ENCODE results near the gene ARNT2. TPM values are rescaled to one million over a fixed set of nuclear protein-coding genes. Genes with fewer than 3 reads are reported as not detected.

The ARNT2 gene
- total and polyA plus RNA-seq, 8 donors, result 0.58 to 27.4 (median 1.6) TPM

DNA sequence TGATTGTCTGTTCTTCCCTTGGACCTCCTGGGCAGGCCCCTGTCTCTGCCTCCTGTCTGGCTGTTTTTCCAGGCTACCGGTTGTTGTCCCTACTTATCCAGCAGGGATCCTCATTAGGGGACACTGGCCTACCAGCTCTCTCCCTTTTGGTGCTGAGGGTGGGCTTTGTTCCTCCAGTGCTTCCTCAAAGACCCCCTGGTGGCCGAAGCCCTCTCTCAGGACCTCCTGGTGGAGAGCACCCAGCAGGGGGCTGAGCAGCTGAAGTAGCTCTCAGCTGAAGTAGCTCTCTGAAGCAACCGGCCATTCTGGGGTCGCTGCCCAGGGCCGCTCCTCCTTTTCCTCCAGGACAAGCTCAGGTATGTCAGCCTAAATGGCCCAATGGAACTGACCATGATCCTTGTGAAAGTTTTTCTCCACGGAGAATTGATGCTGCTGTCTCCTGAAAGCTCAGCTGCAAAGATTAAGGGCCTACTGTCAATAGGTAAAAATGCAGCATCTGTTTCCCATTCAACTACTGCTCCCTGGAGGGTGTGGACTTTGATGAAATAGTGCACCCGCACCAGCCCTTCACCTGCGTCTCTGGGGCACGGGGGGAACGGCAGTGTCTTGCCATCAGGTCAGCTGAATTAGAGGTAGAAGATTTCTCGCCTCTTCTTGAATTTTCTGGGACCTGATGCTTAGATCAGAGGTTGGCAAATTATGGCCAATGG, 27.6 kb downstream of the ARNT2 start:
- 61 to 84% (median 74%) methylated on average over 8 to 11 of the region's 11 CpGs for WGBS, 5 donors
- no peaks in the 10 kb centered on the region for H3K36me3 ChIP-seq
- no peak for DNase-seq
- intact Hi-C loops (cut with DNase I; ENCODE audit: low total_unique reads), result no loop called here
- H3K27me3 ChIP-seq, result no peaks in the 10 kb centered on the region
- H3K4me1 ChIP-seq, result peaks cover 0 to 3% (median 0%) of the 10 kb centered on the region in 4 donors
- no peaks in the 10 kb centered on the region for H3K9me3 ChIP-seq
- TF ChIP-seq POLR2AphosphoS5 (IDR thresholded peaks at IDR 0.05), result no peak
- TF ChIP-seq POLR2A (IDR thresholded peaks at IDR 0.05), result no peak
- TF ChIP-seq CTCF (IDR thresholded peaks at IDR 0.05), result no peak
- no peak for TF ChIP-seq EP300 (IDR thresholded peaks at IDR 0.05)
- H3K4me3 ChIP-seq, result no peak overlapping the region
- no peak overlapping the region for H3K27ac ChIP-seq

- Histone ChIP-seq H3K9me3 (no peaks in the 10 kb centered on the region), H3K4me3 (no peak overlapping the region), H3K4me1 (peaks cover 0 to 8% (median 0%) of the 10 kb centered on the region in 4 donors), H3K27me3 (no peaks in the 10 kb centered on the region), H3K36me3 (no peaks in the 10 kb centered on the region), H3K27ac (no peak overlapping the region)
- DNase-seq, result no peak
- TF ChIP-seq EP300 (IDR thresholded peaks at IDR 0.05), result no peak
- no peak for TF ChIP-seq CTCF (IDR thresholded peaks at IDR 0.05)
- no peak for TF ChIP-seq POLR2A (IDR thresholded peaks at IDR 0.05)
- no peak for TF ChIP-seq POLR2AphosphoS5 (IDR thresholded peaks at IDR 0.05)
- 79 to 92% (median 83%) methylated on average over 2 of the region's 2 CpGs for WGBS, 5 donors
- intact Hi-C loops (cut with DNase I; ENCODE audit: low total_unique reads), result no loop called here
These were observed 28.1 kb downstream of the ARNT2 start for GRCh38 chr15:80432345-80432702.

GRCh38 chr15:80433836-80434235, 29.7 kb downstream of the ARNT2 start:
- TF ChIP-seq POLR2A (IDR thresholded peaks at IDR 0.05) (no peak), POLR2AphosphoS5 (IDR thresholded peaks at IDR 0.05) (no peak), EP300 (IDR thresholded peaks at IDR 0.05) (no peak), CTCF (IDR thresholded peaks at IDR 0.05) (no peak)
- no peak for DNase-seq
- 91 to 97% (median 93%) methylated on average over 5 of the region's 5 CpGs for WGBS, 5 donors
- H3K4me3 ChIP-seq, result no peak overlapping the region
- peaks cover 0 to 12% (median 0%) of the 10 kb centered on the region in 4 donors for H3K4me1 ChIP-seq
- H3K9me3 ChIP-seq, result no peaks in the 10 kb centered on the region
- H3K36me3 ChIP-seq, result no peaks in the 10 kb centered on the region
- no peak overlapping the region for H3K27ac ChIP-seq
- intact Hi-C loops (cut with DNase I; ENCODE audit: low total_unique reads), result no loop called here
- H3K27me3 ChIP-seq, result no peaks in the 10 kb centered on the region

DNA sequence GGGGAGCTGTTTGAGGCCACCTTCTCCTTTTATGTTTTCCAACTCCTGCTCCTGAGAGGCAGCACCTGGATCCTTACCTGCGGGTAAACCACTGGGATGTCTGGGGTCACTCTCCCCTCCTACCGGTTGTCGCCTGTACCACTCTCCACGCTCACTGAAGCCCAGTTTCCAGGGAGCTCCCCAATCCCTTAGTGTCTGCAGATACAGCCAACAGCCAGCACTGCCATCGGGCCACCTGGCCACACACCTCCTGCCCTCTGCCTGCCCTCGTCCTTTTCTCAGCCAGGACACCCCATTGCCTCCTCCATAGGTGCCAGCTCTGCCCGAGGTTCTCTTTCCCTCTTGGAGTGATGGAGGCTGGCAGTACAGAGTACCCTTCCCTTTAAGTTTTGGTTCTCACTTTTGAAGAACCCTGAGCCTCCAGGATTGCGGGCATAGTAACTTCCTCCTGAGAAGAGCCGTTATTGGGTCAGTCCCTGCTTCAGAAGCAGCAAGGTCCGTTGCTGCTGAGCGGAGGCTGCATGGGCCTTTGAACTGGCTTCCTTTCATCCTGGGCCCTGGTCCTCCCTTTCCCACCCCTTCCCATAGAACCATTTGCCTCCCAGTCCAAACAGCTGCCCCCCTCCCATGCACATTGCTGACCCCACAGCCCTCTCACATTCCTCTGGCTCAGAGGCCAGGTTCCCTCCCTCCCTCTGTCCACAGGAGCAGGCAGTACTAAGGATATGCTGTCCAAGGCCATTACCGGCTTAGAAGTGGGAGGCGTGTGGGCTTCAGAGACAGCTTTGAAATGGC, 30.9 kb downstream of the ARNT2 start:
- Histone ChIP-seq H3K27ac (no peak overlapping the region), H3K9me3 (no peaks in the 10 kb centered on the region), H3K27me3 (no peaks in the 10 kb centered on the region), H3K4me1 (peaks cover 0 to 12% (median 0%) of the 10 kb centered on the region in 4 donors), H3K4me3 (no peak overlapping the region), H3K36me3 (no peaks in the 10 kb centered on the region)
- intact Hi-C loops (cut with DNase I; ENCODE audit: low total_unique reads), result no loop called here
- TF ChIP-seq POLR2AphosphoS5 (IDR thresholded peaks at IDR 0.05) (no peak), CTCF (IDR thresholded peaks at IDR 0.05) (no peak), POLR2A (IDR thresholded peaks at IDR 0.05) (no peak), EP300 (IDR thresholded peaks at IDR 0.05) (no peak)
- no peak for DNase-seq
- WGBS, 5 donors, result 80 to 89% (median 87%) methylated on average over 13 of the region's 13 CpGs
